ENCODE results near the gene MMRN2. TPM values are rescaled to one million over a fixed set of nuclear protein-coding genes. Genes with fewer than 3 reads are reported as not detected.

Gene MMRN2
- total RNA-seq, 2 donors from 2014 or later, result 0.98 TPM; not detected in 1

Other genes starting within 250 kb of the MMRN2 start
- gene BMPR1A, start 201.0 kb downstream of the MMRN2 start, total RNA-seq, result 10 to 100 TPM; 11.1 to 14.4 TPM
- gene SNCG, start 984 bp upstream of the MMRN2 start, total RNA-seq, result not detected
- gene ADIRF, start 10.9 kb upstream of the MMRN2 start, total RNA-seq, result not detected
- gene FAM25A, start 62.7 kb upstream of the MMRN2 start, total RNA-seq, result not detected
- gene GLUD1, start 137.2 kb upstream of the MMRN2 start, total RNA-seq, result 100 to 1,000 TPM; 134 to 176 TPM
- 10 to 100 TPM; 27.6 to 41.5 TPM for gene SHLD2, start 137.6 kb upstream of the MMRN2 start, total RNA-seq